Measurements from ENCODE around the gene TRIM33. TPM values are rescaled to one million over a fixed set of nuclear protein-coding genes. Genes with fewer than 3 reads are reported as not detected.
"Not testable (repeated sequence)": the region's sequence is repeated elsewhere in the genome, so short reads cannot be mapped to it uniquely, and the experiment has no call there.

The TRIM33 gene
- total RNA-seq, 6 donors from 2014 or later, result 27.9 to 92.2 (median 40.6) TPM

GRCh38 chr1:114377356-114377755 is 133.6 kb downstream of the TRIM33 start:
- H3K4me3 ChIP-seq, result no peak overlapping the region

GRCh38 chr1:114369930-114370329 is 141.1 kb downstream of the TRIM33 start:
- ATAC-seq (ENCODE audit: low FRiP score in 2 of 2) (no peak), DNase-seq (no peak)
- H3K9me3 ChIP-seq, result peaks cover 0 to 15% (median 12%) of the 10 kb centered on the region in 4 donors
- 17 to 18% methylated on average over 1 of the region's 1 CpG for WGBS, 2 donors
- TF ChIP-seq EP300 (IDR thresholded peaks at IDR 0.05) (no peak), CTCF (IDR thresholded peaks at IDR 0.05) (no peak), POLR2A (IDR thresholded peaks at IDR 0.05) (no peak), POLR2AphosphoS5 (IDR thresholded peaks at IDR 0.05) (no peak)
- peak overlapping the region in 2 of 4 donors; percentile 21 to 30 for H3K27ac ChIP-seq
- H3K4me1 ChIP-seq, result peaks cover 0 to 6% (median 3%) of the 10 kb centered on the region in 4 donors
- no peaks in the 10 kb centered on the region for H3K27me3 ChIP-seq
- H3K4me3 ChIP-seq, result no peak overlapping the region
- H3K36me3 ChIP-seq, result no peaks in the 10 kb centered on the region

More at GRCh38 chr1:114377356-114377755, 133.6 kb downstream of the TRIM33 start:
- H3K9me3 ChIP-seq, result peaks cover 2 to 21% (median 16%) of the 10 kb centered on the region in 4 donors
- H3K27me3 ChIP-seq, result no peaks in the 10 kb centered on the region
- TF ChIP-seq EP300 (IDR thresholded peaks at IDR 0.05) (no peak), POLR2A (IDR thresholded peaks at IDR 0.05) (no peak), POLR2AphosphoS5 (IDR thresholded peaks at IDR 0.05) (no peak), CTCF (IDR thresholded peaks at IDR 0.05) (no peak)
- H3K4me1 ChIP-seq, result no peaks in the 10 kb centered on the region
- H3K27ac ChIP-seq, result no peak overlapping the region
- ATAC-seq (ENCODE audit: low FRiP score in 2 of 2), result no peak
- no peak for DNase-seq
- no peaks in the 10 kb centered on the region for H3K36me3 ChIP-seq

GRCh38 chr1:114369266-114369919 is 141.6 kb downstream of the TRIM33 start:
- DNase-seq; H3K4me1 ChIP-seq; ATAC-seq (ENCODE audit: low FRiP score in 2 of 2); H3K4me3 ChIP-seq; H3K36me3 ChIP-seq; H3K27me3 ChIP-seq: not testable (repeated sequence)
- Histone ChIP-seq H3K27ac (peak overlapping the region in 2 of 4 donors; percentile 17 to 21), H3K9me3 (peaks cover 0 to 18% (median 10%) of the 10 kb centered on the region in 4 donors)
- 69 to 74% methylated on average over 5 of the region's 5 CpGs for WGBS, 2 donors

- 91 to 96% methylated on average over 15 of the region's 15 CpGs for WGBS, 2 donors
- DNase-seq (no peak), ATAC-seq (ENCODE audit: low FRiP score in 2 of 2) (no peak)
- H3K9me3 ChIP-seq, result peaks cover 0 to 18% (median 10%) of the 10 kb centered on the region in 4 donors
- no peaks in the 10 kb centered on the region for H3K27me3 ChIP-seq
- no peaks in the 10 kb centered on the region for H3K36me3 ChIP-seq
- no peak for TF ChIP-seq POLR2AphosphoS5 (IDR thresholded peaks at IDR 0.05)
- TF ChIP-seq CTCF (IDR thresholded peaks at IDR 0.05), result no peak
- TF ChIP-seq POLR2A (IDR thresholded peaks at IDR 0.05), result no peak
- no peak for TF ChIP-seq EP300 (IDR thresholded peaks at IDR 0.05)
- H3K27ac ChIP-seq, result no peak overlapping the region
- H3K4me3 ChIP-seq, result no peak overlapping the region
- peaks cover 0 to 6% (median 3%) of the 10 kb centered on the region in 4 donors for H3K4me1 ChIP-seq
Measured at GRCh38 chr1:114368560-114369255, 142.3 kb downstream of the TRIM33 start.

GRCh38 chr1:114367810-114368209 is 143.2 kb downstream of the TRIM33 start:
- H3K27me3 ChIP-seq, result no peaks in the 10 kb centered on the region
- H3K4me3 ChIP-seq, result no peak overlapping the region
- peaks cover 3 to 23% (median 19%) of the 10 kb centered on the region in 4 donors for H3K9me3 ChIP-seq
- no peak for TF ChIP-seq POLR2AphosphoS5 (IDR thresholded peaks at IDR 0.05)
- TF ChIP-seq CTCF (IDR thresholded peaks at IDR 0.05), result no peak
- ATAC-seq (ENCODE audit: low FRiP score in 2 of 2) (no peak), DNase-seq (no peak)
- no peaks in the 10 kb centered on the region for H3K36me3 ChIP-seq
- WGBS, 2 donors, result 79 to 81% methylated on average over 2 of the region's 2 CpGs
- H3K27ac ChIP-seq, result no peak overlapping the region
- H3K4me1 ChIP-seq, result peaks cover 0 to 6% (median 3%) of the 10 kb centered on the region in 4 donors

DNA sequence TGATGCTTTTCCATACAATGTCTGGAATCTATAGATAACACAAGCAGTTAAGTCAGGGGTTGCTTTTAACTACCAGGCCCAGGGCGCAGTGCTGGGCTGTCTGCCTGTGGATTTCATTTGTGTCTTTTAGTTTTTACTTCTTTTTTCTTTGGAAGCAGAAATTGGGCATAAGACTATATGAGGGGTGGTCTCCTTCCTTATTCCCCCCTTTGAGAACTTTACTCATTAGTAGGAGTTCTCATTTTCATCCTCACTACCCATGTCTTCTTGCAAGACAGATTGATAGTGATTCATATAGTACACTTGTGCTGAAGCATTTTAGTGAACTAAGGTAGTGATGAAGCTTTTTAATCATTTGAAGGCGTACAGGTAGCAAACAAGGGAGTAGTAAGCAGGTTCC is 147.8 kb downstream of the TRIM33 start:
- not testable (repeated sequence) for ATAC-seq (ENCODE audit: low FRiP score in 2 of 2); H3K36me3 ChIP-seq; H3K4me3 ChIP-seq; DNase-seq; H3K27ac ChIP-seq; H3K27me3 ChIP-seq; H3K4me1 ChIP-seq
- H3K9me3 ChIP-seq, result peaks cover 9 to 36% (median 29%) of the 10 kb centered on the region in 4 donors
- WGBS, 2 donors, result 91 to 92% methylated on average over 2 of the region's 2 CpGs
